Activated T-helper 1 cell treated with anti-CD3 and anti-CD28 coated beads, Interleukin-12 subunit alpha, Interleukin-12 subunit beta, Interleukin-2, Interleukin-4 antibody, amounts not matched to agents 30 ng/mL and 10 ng/mL and 1 ng/mL, durations not matched to agents 14 hours and 24 hours and 36 hours (primary cell): Measurements from ENCODE around the gene OR1M1. TPM values are rescaled to one million over a fixed set of nuclear protein-coding genes. Genes with fewer than 3 reads are reported as not detected.

Source experiments
- DNase-seq: peaks from one replicate; pipeline ENCODE4 v3.0.0; 2021; ENCODE audit warnings: low spot score
- H3K27ac Mint-ChIP-seq: one replicate; pipeline ENCODE4 v1.8.0; 2021; ENCODE audit warnings: mild to moderate bottlenecking, mixed read lengths
- H3K27me3 Mint-ChIP-seq: one replicate; pipeline ENCODE4 v1.8.0; 2022; ENCODE audit warnings: mild to moderate bottlenecking, moderate library complexity, mixed read lengths; ENCODE audit not compliant: insufficient read depth
- H3K36me3 Mint-ChIP-seq: one replicate; pipeline ENCODE4 v1.8.0; 2021; ENCODE audit warnings: low read depth, mixed read lengths
- H3K4me1 Mint-ChIP-seq: one replicate; pipeline ENCODE4 v1.8.0; 2021; ENCODE audit warnings: low read depth, mixed read lengths
- H3K4me3 Mint-ChIP-seq: one replicate; pipeline ENCODE4 v1.8.0; 2021; ENCODE audit warnings: mild to moderate bottlenecking, moderate library complexity, mixed read lengths
- H3K9me3 Mint-ChIP-seq: one replicate; pipeline ENCODE4 v1.8.0; 2021; ENCODE audit warnings: mixed read lengths
- intact Hi-C: fragments of 100-400 bp; cut with micrococcal nuclease; formaldehyde crosslinking; loops from one replicate; pipeline ENCODE4 v1.15.1; 2024
- total RNA-seq: library from RNA; stranded (reverse); gene quantifications from 2 replicates; pipeline ENCODE4 v1.2.3, GENCODE V29; 2022

OR1M1 gene
- total RNA-seq, 1 donor from 2014 or later = not detected

GRCh38 chr19:9109959-9110358 lies 23.1 kb downstream of the OR1M1 start:
- Mint-ChIP-seq H3K36me3 (no peaks in the 10 kb centered on the region), H3K27me3 (peaks cover 2% of the 10 kb centered on the region), H3K4me1 (no peaks in the 10 kb centered on the region), H3K9me3 (no peaks in the 10 kb centered on the region), H3K4me3 (no peak overlapping the region), H3K27ac (no peak overlapping the region)
- intact Hi-C loops = no loop called here
- DNase-seq = no peak

GRCh38 chr19:9115307-9115813 lies 28.5 kb downstream of the OR1M1 start, which contains the start of gene OR7G1:
Gene OR7G1, minus strand, starts transcription at chr19:9115763. Its CDS starts 0 bp downstream, at chr19:9115763.
- H3K27me3 Mint-ChIP-seq = peaks cover 3% of the 10 kb centered on the region
- H3K36me3 Mint-ChIP-seq = no peaks in the 10 kb centered on the region
- no peaks in the 10 kb centered on the region for H3K4me1 Mint-ChIP-seq
- no peak within 1 kb of the TSS for H3K4me3 Mint-ChIP-seq
- H3K9me3 Mint-ChIP-seq = no peaks in the 10 kb centered on the region
- DNase-seq = no peak
- H3K27ac Mint-ChIP-seq = no peak within 1 kb of the TSS
- intact Hi-C loops = no loop called here

- Mint-ChIP-seq H3K4me1 (no peaks in the 10 kb centered on the region), H3K9me3 (no peaks in the 10 kb centered on the region), H3K36me3 (no peaks in the 10 kb centered on the region), H3K4me3 (no peak overlapping the region), H3K27ac (no peak overlapping the region), H3K27me3 (peaks cover 3% of the 10 kb centered on the region)
- intact Hi-C loops = no loop called here
- no peak for DNase-seq
These were observed 29.7 kb downstream of the OR1M1 start for GRCh38 chr19:9116547-9116946.

- H3K36me3 Mint-ChIP-seq = no peaks in the 10 kb centered on the region
- H3K9me3 Mint-ChIP-seq = peaks cover 8% of the 10 kb centered on the region
- no peak within 1 kb of the TSS for H3K4me3 Mint-ChIP-seq
- no peak within 1 kb of the TSS for H3K27ac Mint-ChIP-seq
- no peak for DNase-seq
- intact Hi-C loops = no loop called here
- H3K27me3 Mint-ChIP-seq = peaks cover 5% of the 10 kb centered on the region
- no peaks in the 10 kb centered on the region for H3K4me1 Mint-ChIP-seq
These were observed 40.1 kb downstream of the OR1M1 start, which contains the start of gene OR7G3 for GRCh38 chr19:9126900-9127405. Gene OR7G3, minus strand, starts transcription at chr19:9126950. Its CDS starts 0 bp downstream, at chr19:9126950.

- H3K9me3 Mint-ChIP-seq = peaks cover 4% of the 10 kb centered on the region
- no peaks in the 10 kb centered on the region for H3K36me3 Mint-ChIP-seq
- H3K27me3 Mint-ChIP-seq = peaks cover 5% of the 10 kb centered on the region
- H3K27ac Mint-ChIP-seq = no peak overlapping the region
- intact Hi-C loops = no loop called here
- DNase-seq = no peak
- no peaks in the 10 kb centered on the region for H3K4me1 Mint-ChIP-seq
- H3K4me3 Mint-ChIP-seq = no peak overlapping the region
These were observed 41.3 kb downstream of the OR1M1 start for GRCh38 chr19:9128171-9128570.

- Mint-ChIP-seq H3K9me3 (no peaks in the 10 kb centered on the region), H3K27ac (no peak overlapping the region)
- intact Hi-C loops = no loop called here
These were observed 44.1 kb downstream of the OR1M1 start for GRCh38 chr19:9130965-9131364.

GRCh38 chr19:9132422-9132821 lies 45.6 kb downstream of the OR1M1 start:
- no peak for DNase-seq
- Mint-ChIP-seq H3K36me3 (no peaks in the 10 kb centered on the region), H3K27ac (no peak overlapping the region), H3K4me1 (peaks cover 7% of the 10 kb centered on the region), H3K4me3 (no peak overlapping the region), H3K27me3 (peaks cover 3% of the 10 kb centered on the region), H3K9me3 (no peaks in the 10 kb centered on the region)
- intact Hi-C loops = no loop called here

More at GRCh38 chr19:9130965-9131364, 44.1 kb downstream of the OR1M1 start:
- no peak for DNase-seq
- H3K4me3 Mint-ChIP-seq = no peak overlapping the region
- no peaks in the 10 kb centered on the region for H3K4me1 Mint-ChIP-seq
- no peaks in the 10 kb centered on the region for H3K36me3 Mint-ChIP-seq
- peaks cover 5% of the 10 kb centered on the region for H3K27me3 Mint-ChIP-seq

GRCh38 chr19:9139609-9140158 lies 52.8 kb downstream of the OR1M1 start:
- Mint-ChIP-seq H3K4me1 (peaks cover 33% of the 10 kb centered on the region), H3K27me3 (no peaks in the 10 kb centered on the region), H3K27ac (peak overlapping the region; percentile 94), H3K36me3 (peaks cover 24% of the 10 kb centered on the region), H3K4me3 (peak overlapping the region; percentile 95), H3K9me3 (peaks cover 19% of the 10 kb centered on the region)
- DNase-seq = no peak
- intact Hi-C loops = loop anchor here (1.0 kb wide), 7 partner anchors 170 to 696 kb away; partner anchors contain the start of genes MBD3L1, PIN1, ZNF266 and ZNF558

- H3K4me1 Mint-ChIP-seq = peaks cover 33% of the 10 kb centered on the region
- H3K4me3 Mint-ChIP-seq = peak within 1 kb of the TSS; percentile 95
- H3K27ac Mint-ChIP-seq = peak within 1 kb of the TSS; percentile 94
- H3K36me3 Mint-ChIP-seq = peaks cover 28% of the 10 kb centered on the region
- DNase-seq = peak; percentile 88
- H3K9me3 Mint-ChIP-seq = peaks cover 26% of the 10 kb centered on the region
- intact Hi-C loops = loop anchor here (1.0 kb wide), 7 partner anchors 169 to 695 kb away; partner anchors contain the start of genes MBD3L1, PIN1, ZNF266 and ZNF558
- H3K27me3 Mint-ChIP-seq = no peaks in the 10 kb centered on the region
These were observed 53.5 kb downstream of the OR1M1 start, which contains the start of gene ZNF317 for GRCh38 chr19:9140159-9140874. Gene ZNF317, plus strand, starts transcription at chr19:9140397. Its CDS starts 15,620 bp downstream, at chr19:9156017.

GRCh38 chr19:9144920-9145319 lies 58.1 kb downstream of the OR1M1 start:
- intact Hi-C loops = no loop called here
- peaks cover 66% of the 10 kb centered on the region for H3K36me3 Mint-ChIP-seq
- H3K9me3 Mint-ChIP-seq = peaks cover 64% of the 10 kb centered on the region
- H3K4me1 Mint-ChIP-seq = peaks cover 21% of the 10 kb centered on the region
- H3K4me3 Mint-ChIP-seq = no peak overlapping the region
- no peaks in the 10 kb centered on the region for H3K27me3 Mint-ChIP-seq
- DNase-seq = no peak
- no peak overlapping the region for H3K27ac Mint-ChIP-seq

Other genes with a start within 250 kb of the OR1M1 start
- gene MUC16, start 76.7 kb upstream of the OR1M1 start, total RNA-seq = not detected in 2 replicates
- not detected in 2 replicates for gene OR7G2, start 20.4 kb downstream of the OR1M1 start, total RNA-seq
- not detected in 2 replicates for gene OR7G1, start 28.7 kb downstream of the OR1M1 start, total RNA-seq
- not detected in 2 replicates for gene OR7G3, start 39.9 kb downstream of the OR1M1 start, total RNA-seq
- 50.7 and 53.3 TPM in 2 replicates for gene ZNF317, start 53.3 kb downstream of the OR1M1 start, total RNA-seq
- gene OR7D2, start 91.9 kb downstream of the OR1M1 start, total RNA-seq = 0.44 TPM in 2 replicates
- not detected in 2 replicates for gene OR7D4, start 132.5 kb downstream of the OR1M1 start, total RNA-seq
- not detected in 2 replicates for gene OR7E24, start 163.9 kb downstream of the OR1M1 start, total RNA-seq
- 4.7 and 5.0 TPM in 2 replicates for gene ZNF699, start 222.8 kb downstream of the OR1M1 start, total RNA-seq
- 5.0 and 6.4 TPM in 2 replicates for gene ZNF559, start 237.1 kb downstream of the OR1M1 start, total RNA-seq